Stimulated activated memory B cell treated with anti-CD40 and anti-IgM and Interleukin-4, amounts not matched to agents 10 μg/mL and 1 μg/mL and 100 μg/mL, for 72 hours (primary cell): Measurements from ENCODE around the gene DDX52.

Experiments used
- ATAC-seq: fragments of 150-1000 bp; cut with Tn5 transposase; 2 replicates; pipeline ENCODE4 v1.10.0; 2021
- H3K27ac Mint-ChIP-seq: one replicate; pipeline ENCODE4 v1.8.0; 2022; ENCODE audit warnings: mild to moderate bottlenecking, mixed read lengths
- H3K27me3 Mint-ChIP-seq: one replicate; pipeline ENCODE4 v1.8.0; 2022; ENCODE audit warnings: mixed read lengths
- H3K36me3 Mint-ChIP-seq: one replicate; pipeline ENCODE4 v1.8.0; 2022; ENCODE audit warnings: mixed read lengths
- H3K4me1 Mint-ChIP-seq: one replicate; pipeline ENCODE4 v1.8.0; 2022; ENCODE audit warnings: mixed read lengths
- H3K4me3 Mint-ChIP-seq: one replicate; pipeline ENCODE4 v1.8.0; 2022; ENCODE audit warnings: mild to moderate bottlenecking, moderate library complexity, mixed read lengths
- H3K9me3 Mint-ChIP-seq: one replicate; pipeline ENCODE4 v1.8.0; 2022; ENCODE audit warnings: mixed read lengths

Gene DDX52

GRCh38 chr17:37571674-37572073 lies 71.6 kb downstream of the DDX52 start:
- H3K27ac Mint-ChIP-seq, result no peak overlapping the region
- no peaks in the 10 kb centered on the region for H3K9me3 Mint-ChIP-seq
- H3K27me3 Mint-ChIP-seq, result no peaks in the 10 kb centered on the region
- H3K36me3 Mint-ChIP-seq, result peaks cover 68% of the 10 kb centered on the region
- no peak for ATAC-seq
- H3K4me3 Mint-ChIP-seq, result no peak overlapping the region
- H3K4me1 Mint-ChIP-seq, result no peaks in the 10 kb centered on the region

DNA sequence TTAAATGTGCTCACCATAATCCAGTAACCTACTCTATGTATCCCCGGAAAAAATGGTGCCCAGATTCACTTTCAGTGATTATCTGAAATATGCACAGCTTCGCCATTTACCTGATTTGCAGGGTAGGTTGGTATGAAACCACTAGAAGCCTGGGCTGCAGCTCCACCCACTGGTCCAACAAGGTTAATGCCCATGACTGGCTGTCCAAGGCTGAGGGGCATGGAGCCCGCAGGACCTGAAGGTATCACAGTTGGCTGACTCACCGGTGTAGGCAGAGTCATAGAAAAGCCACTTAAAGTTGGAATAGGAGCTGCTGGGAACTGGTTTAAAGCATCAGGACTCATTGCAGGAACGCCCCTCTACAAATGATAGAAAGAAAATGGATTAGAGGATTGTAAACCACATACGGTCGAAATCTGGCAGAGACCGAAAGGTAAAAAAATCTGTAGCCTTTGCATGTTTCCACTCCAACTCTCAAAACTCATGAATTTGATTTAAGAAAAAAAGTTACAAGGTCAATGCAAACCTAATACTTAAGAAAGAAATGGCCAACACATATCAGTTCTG lies 72.6 kb downstream of the DDX52 start:
- ATAC-seq, result no peak
- Mint-ChIP-seq H3K4me3 (no peak overlapping the region), H3K27ac (no peak overlapping the region), H3K4me1 (no peaks in the 10 kb centered on the region), H3K36me3 (peaks cover 71% of the 10 kb centered on the region), H3K9me3 (no peaks in the 10 kb centered on the region), H3K27me3 (no peaks in the 10 kb centered on the region)

DNA sequence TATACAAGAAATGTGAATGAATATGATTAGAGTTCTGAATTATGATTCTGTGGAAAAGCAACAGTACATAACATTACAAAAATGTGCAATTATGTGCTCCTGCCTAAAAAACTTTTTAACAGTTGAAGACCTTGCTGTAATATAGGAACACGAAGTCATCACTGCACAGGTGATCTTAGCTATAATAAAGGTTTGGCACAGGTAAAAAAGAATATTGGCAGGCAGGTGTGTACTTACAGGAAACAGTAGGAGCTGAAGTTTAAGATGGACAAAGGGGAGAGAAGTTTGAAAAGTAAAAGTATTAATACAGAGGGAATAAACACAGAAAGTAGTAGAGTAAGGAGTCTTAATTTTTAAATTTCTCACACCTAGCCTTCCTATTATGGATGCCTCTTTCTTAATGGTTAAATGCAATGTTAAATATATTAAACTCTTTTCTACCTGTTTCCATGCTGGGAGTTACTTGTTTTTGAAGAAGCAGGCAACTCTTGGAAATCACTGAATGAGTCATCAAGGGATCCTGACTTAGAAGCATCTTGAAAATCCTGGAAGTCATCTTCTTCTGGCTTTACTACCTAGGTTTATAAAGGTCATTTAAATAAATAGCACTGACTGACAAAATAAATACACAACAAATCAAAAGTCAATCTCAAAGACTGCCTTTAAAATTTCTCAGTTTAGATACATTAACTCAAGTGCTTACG lies 74.7 kb downstream of the DDX52 start:
- H3K9me3 Mint-ChIP-seq, result no peaks in the 10 kb centered on the region
- no peaks in the 10 kb centered on the region for H3K27me3 Mint-ChIP-seq
- no peak overlapping the region for H3K4me3 Mint-ChIP-seq
- peaks cover 66% of the 10 kb centered on the region for H3K36me3 Mint-ChIP-seq
- H3K27ac Mint-ChIP-seq, result peak overlapping the region; percentile 66
- no peak for ATAC-seq
- H3K4me1 Mint-ChIP-seq, result no peaks in the 10 kb centered on the region

- no peak overlapping the region for H3K4me3 Mint-ChIP-seq
- ATAC-seq, result no peak
- H3K9me3 Mint-ChIP-seq, result no peaks in the 10 kb centered on the region
- H3K27ac Mint-ChIP-seq, result no peak overlapping the region
- H3K36me3 Mint-ChIP-seq, result peaks cover 57% of the 10 kb centered on the region
- H3K4me1 Mint-ChIP-seq, result no peaks in the 10 kb centered on the region
- no peaks in the 10 kb centered on the region for H3K27me3 Mint-ChIP-seq
Measured at GRCh38 chr17:37567538-37567937, 75.7 kb downstream of the DDX52 start.

GRCh38 chr17:37567137-37567536 lies 76.1 kb downstream of the DDX52 start:
- Mint-ChIP-seq H3K27ac (no peak overlapping the region), H3K4me1 (no peaks in the 10 kb centered on the region), H3K36me3 (peaks cover 57% of the 10 kb centered on the region), H3K4me3 (no peak overlapping the region), H3K9me3 (no peaks in the 10 kb centered on the region), H3K27me3 (no peaks in the 10 kb centered on the region)
- no peak for ATAC-seq

GRCh38 chr17:37564252-37564651 lies 79.0 kb downstream of the DDX52 start:
- H3K9me3 Mint-ChIP-seq, result no peaks in the 10 kb centered on the region
- no peak overlapping the region for H3K27ac Mint-ChIP-seq
- no peak overlapping the region for H3K4me3 Mint-ChIP-seq
- H3K4me1 Mint-ChIP-seq, result no peaks in the 10 kb centered on the region
- peaks cover 64% of the 10 kb centered on the region for H3K36me3 Mint-ChIP-seq
- no peaks in the 10 kb centered on the region for H3K27me3 Mint-ChIP-seq
- no peak for ATAC-seq

DNA sequence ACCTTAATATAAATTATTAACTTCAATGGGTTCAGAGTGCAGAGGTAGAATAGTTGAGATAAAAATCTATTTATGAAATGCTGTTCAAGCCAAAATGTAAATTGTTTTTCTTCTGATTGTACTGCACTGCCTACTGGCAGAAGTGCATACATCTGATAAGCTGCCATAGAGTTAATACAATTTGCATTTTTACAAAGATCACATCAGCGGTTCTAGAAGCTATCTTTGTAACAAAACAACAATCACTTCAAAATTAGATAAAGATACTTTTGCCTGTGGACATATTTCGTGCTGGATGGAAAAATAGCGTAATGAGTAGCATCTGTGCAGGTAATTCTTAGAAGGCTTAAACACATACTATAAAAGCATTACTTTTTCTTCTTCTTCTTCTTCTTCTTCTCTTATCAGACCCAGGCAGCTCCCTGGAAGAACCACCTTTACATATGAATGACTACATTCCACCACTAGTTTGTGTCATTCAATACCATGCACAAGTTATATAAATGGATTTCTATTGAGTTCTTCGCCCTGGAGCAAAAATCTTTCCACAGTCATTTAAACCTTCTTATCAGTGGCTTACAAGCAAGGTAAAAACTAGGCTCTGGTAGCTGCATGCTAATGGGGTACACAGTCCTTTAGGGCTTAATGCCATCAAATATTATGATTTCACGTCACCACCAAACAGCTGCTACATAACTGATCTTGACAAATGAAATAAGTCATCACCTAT lies 81.1 kb downstream of the DDX52 start:
- Mint-ChIP-seq H3K27me3 (no peaks in the 10 kb centered on the region), H3K27ac (no peak overlapping the region), H3K4me1 (no peaks in the 10 kb centered on the region), H3K9me3 (no peaks in the 10 kb centered on the region), H3K4me3 (no peak overlapping the region), H3K36me3 (peaks cover 62% of the 10 kb centered on the region)
- ATAC-seq, result no peak
